Endothelial cell of umbilical vein (primary cell): ENCODE results near the gene NUDT2. TPM values are rescaled to one million over a fixed set of nuclear protein-coding genes. Genes with fewer than 3 reads are reported as not detected.

Source experiments
- BruUV-seq: library from RNA; stranded (reverse); fragments of 400-500 nt; replicated peaks from 2 replicates; lab custom pipeline; 2021; lab: Mats Ljungman, UMichigan
- CTCF ChIA-PET: fragments of 300-600, 350-600 bp; sonication (Branson Sonifier 250); formaldehyde crosslinking; loops from one replicate; lab custom pipeline; 2021; ENCODE audit warnings: antibody characterized with exemption, inconsistent platforms; lab: Charles Lee
- POLR2A ChIA-PET: fragments of 300-600, 350-600 bp; sonication (Branson Sonifier 250); formaldehyde crosslinking; loops from one replicate; lab custom pipeline; 2021; ENCODE audit warnings: antibody characterized with exemption, inconsistent platforms; lab: Charles Lee
- DNase-seq: peaks from one replicate; pipeline ENCODE4 v3.0.0-alpha.2; 2011; ENCODE audit warnings: low read depth, low spot score
- FAIRE-seq: peaks from 2 replicates; lab custom pipeline; 2011; peaks lifted over from hg19 to GRCh38; lab: Jason Lieb, UNC
- H2AFZ ChIP-seq: 2 replicates; pipeline ENCODE4 v1.6.0; 2012; ENCODE audit warnings: low read depth, low read length, control low read depth, inconsistent platforms
- H3K27ac ChIP-seq: 2 replicates; pipeline ENCODE4 v1.5.1; 2011; ENCODE audit warnings: low read depth, mild to moderate bottlenecking, control low read depth, low read length, moderate library complexity; ENCODE audit not compliant: insufficient read depth
- H3K27me3 ChIP-seq, 2 experiments: 2 replicates each; pipeline versions ENCODE4 v1.6.0 to v1.6.1; 2011; ENCODE audit warnings: low read length in 2 of 2, mixed read lengths in 1 of 2; ENCODE audit not compliant: control insufficient read depth in 2 of 2, insufficient read depth in 2 of 2
- H3K36me3 ChIP-seq, 2 experiments: 2 replicates in 1 of 2; 3 replicates in 1 of 2; pipeline ENCODE4 v1.5.1; 2011; ENCODE audit warnings: low read length in 2 of 2, mild to moderate bottlenecking in 1 of 2, moderate library complexity in 1 of 2; ENCODE audit not compliant: control insufficient read depth in 2 of 2, insufficient read depth in 2 of 2; ENCODE audit errors: extremely low read depth in 1 of 2
- H3K4me1 ChIP-seq: 3 replicates; pipeline ENCODE4 v1.5.1; 2011; ENCODE audit warnings: mild to moderate bottlenecking, low read length; ENCODE audit not compliant: control insufficient read depth, insufficient read depth; ENCODE audit errors: extremely low read depth
- H3K4me2 ChIP-seq: 2 replicates; pipeline ENCODE4 v1.6.1; 2011; ENCODE audit warnings: low read length, control low read depth, mixed read lengths; ENCODE audit not compliant: insufficient read depth
- H3K4me3 ChIP-seq, 3 experiments: fragments of 200-600 bp in 1 of 3; sonication (generic), shearing (Covaris generic) in 1 of 3; replicated peaks in 1 of 3; 2 replicates each; pipeline ENCODE4 v1.5.1; 2011 to 2016; ENCODE audit warnings: control low read depth in 3 of 3, low read length in 3 of 3, mild to moderate bottlenecking in 2 of 3, inconsistent platforms in 1 of 3, low read depth in 1 of 3, moderate library complexity in 1 of 3; ENCODE audit not compliant: insufficient read depth in 1 of 3
- H3K79me2 ChIP-seq: 2 replicates; pipeline ENCODE4 v1.6.0; 2012; ENCODE audit warnings: low read length, inconsistent platforms; ENCODE audit not compliant: control insufficient read depth, insufficient read depth
- H3K9ac ChIP-seq: replicated peaks from 2 replicates; pipeline ENCODE3; 2011; ENCODE audit warnings: low read length, control low read depth; ENCODE audit not compliant: insufficient read depth; ENCODE audit errors: extremely low read depth
- H3K9me1 ChIP-seq: replicated peaks from 3 replicates; pipeline ENCODE4 v1.6.0; 2011; ENCODE audit warnings: mild to moderate bottlenecking, low read length; ENCODE audit not compliant: control insufficient read depth, insufficient read depth; ENCODE audit errors: extremely low read depth
- H3K9me3 ChIP-seq: replicated peaks from 2 replicates; pipeline ENCODE4 v1.5.1; 2012; ENCODE audit warnings: low read length, inconsistent platforms; ENCODE audit not compliant: control insufficient read depth, insufficient read depth
- H4K20me1 ChIP-seq: replicated peaks from 2 replicates; pipeline ENCODE3; 2011; ENCODE audit warnings: mild to moderate bottlenecking, low read length; ENCODE audit not compliant: control insufficient read depth, insufficient read depth; ENCODE audit errors: extremely low read depth
- EZH2 ChIP-seq: IDR thresholded peaks from 2 replicates; pipeline ENCODE4 v1.6.1; 2012; ENCODE audit warnings: borderline replicate concordance, low read depth, mild to moderate bottlenecking, moderate library complexity, low read length, inconsistent platforms; ENCODE audit not compliant: severe bottlenecking
- FOS ChIP-seq: IDR thresholded peaks from 2 replicates; pipeline ENCODE4 v1.6.1; 2011; ENCODE audit warnings: mild to moderate bottlenecking, low read length, moderate library complexity, borderline replicate concordance; ENCODE audit not compliant: insufficient read depth
- GATA2 ChIP-seq: IDR thresholded peaks from 2 replicates; pipeline ENCODE4 v1.7.0; 2011; ENCODE audit warnings: low read depth, mild to moderate bottlenecking, moderate library complexity, mixed read lengths, low read length; ENCODE audit not compliant: insufficient read length, insufficient read depth
- MYC ChIP-seq: IDR thresholded peaks from one replicate; pipeline ENCODE4 v1.6.1; 2011; ENCODE audit warnings: mild to moderate bottlenecking, low read depth, low read length
- POLR2AphosphoS5 ChIP-seq: IDR thresholded peaks from 2 replicates; pipeline ENCODE4 v1.6.1; 2012; ENCODE audit warnings: low read depth, mild to moderate bottlenecking, control low read depth, low read length, moderate library complexity; ENCODE audit not compliant: insufficient read depth
- dilution Hi-C: fragments of 300-500 bp; cut with MboI; formaldehyde crosslinking; loops from one replicate; pipeline ENCODE4 v1.15.0; 2019; ENCODE audit warnings: low sequenced_read_pairs; ENCODE audit not compliant: extremely low pct_ligation_motif_present
- intact Hi-C: fragments of 100-400 bp; cut with micrococcal nuclease; formaldehyde crosslinking; loops from one replicate; pipeline ENCODE4 v1.10.0; 2022
- polyA plus RNA-seq, 4 experiments: library from polyadenylated mRNA; depleted of rRNA in 3 of 4; stranded (reverse) in 3 of 4; unstranded in 1 of 4; fragments of >200 nt; gene quantifications; 2 replicates each; pipeline versions ENCODE4 v1.2.1 to v1.2.3, GENCODE V29; 2011 to 2012; ENCODE audit warnings: missing spikeins in 1 of 4
- total RNA-seq: library from RNA; stranded (reverse); gene quantifications from 2 replicates; pipeline ENCODE4 v1.2.3, GENCODE V29; 2021
- TF ChIP-seq, protein P1 (sequence below), 2 donors: IDR thresholded peaks; 1 replicate in 1 of 2; 2 replicates in 1 of 2; pipeline ENCODE4 v1.5.1; 2011; ENCODE audit warnings: low read length in 2 of 2, mild to moderate bottlenecking in 2 of 2, moderate library complexity in 2 of 2, control low read depth in 1 of 2, inconsistent platforms in 1 of 2, low read depth in 1 of 2; ENCODE audit not compliant: insufficient read depth in 1 of 2; ENCODE audit errors: extremely low read depth in 1 of 2
- TF ChIP-seq, protein P2 (sequence below): IDR thresholded peaks from 2 replicates; pipeline ENCODE4 v1.6.1; 2011; ENCODE audit not compliant: insufficient read depth, insufficient read length

The NUDT2 gene
- total and polyA plus RNA-seq, 2 donors (not counting 3 experiments of a cell fraction or from before 2014, with no cell fraction given) = 25.1 to 45.2 TPM

DNA sequence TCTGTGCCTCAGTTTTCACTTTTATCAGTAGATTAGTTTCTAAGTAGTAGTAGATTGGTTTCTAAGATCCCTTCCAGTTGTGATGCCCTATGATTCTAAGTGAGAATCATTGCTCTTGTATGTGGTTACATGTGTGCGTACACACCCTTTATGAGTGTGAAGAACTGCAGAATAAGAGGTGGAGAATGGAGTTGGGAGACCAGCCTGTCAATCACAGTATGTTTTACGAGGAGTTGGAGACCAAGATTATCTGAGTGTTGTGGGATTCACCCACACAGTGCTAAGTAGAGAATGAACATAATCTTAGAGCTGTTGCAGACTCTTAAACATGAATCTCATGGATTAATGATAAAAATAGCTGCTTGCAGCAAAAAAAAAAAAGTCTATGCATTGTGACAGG is 37.9 kb upstream of the NUDT2 start:
- DNase-seq (no peak), FAIRE-seq (no peak)
- BruUV-seq = no TSS peak
- no peak for TF ChIP-seq FOS
- no peak for TF ChIP-seq EZH2
- TF ChIP-seq GATA2 = no peak
- TF ChIP-seq, protein P1, sequence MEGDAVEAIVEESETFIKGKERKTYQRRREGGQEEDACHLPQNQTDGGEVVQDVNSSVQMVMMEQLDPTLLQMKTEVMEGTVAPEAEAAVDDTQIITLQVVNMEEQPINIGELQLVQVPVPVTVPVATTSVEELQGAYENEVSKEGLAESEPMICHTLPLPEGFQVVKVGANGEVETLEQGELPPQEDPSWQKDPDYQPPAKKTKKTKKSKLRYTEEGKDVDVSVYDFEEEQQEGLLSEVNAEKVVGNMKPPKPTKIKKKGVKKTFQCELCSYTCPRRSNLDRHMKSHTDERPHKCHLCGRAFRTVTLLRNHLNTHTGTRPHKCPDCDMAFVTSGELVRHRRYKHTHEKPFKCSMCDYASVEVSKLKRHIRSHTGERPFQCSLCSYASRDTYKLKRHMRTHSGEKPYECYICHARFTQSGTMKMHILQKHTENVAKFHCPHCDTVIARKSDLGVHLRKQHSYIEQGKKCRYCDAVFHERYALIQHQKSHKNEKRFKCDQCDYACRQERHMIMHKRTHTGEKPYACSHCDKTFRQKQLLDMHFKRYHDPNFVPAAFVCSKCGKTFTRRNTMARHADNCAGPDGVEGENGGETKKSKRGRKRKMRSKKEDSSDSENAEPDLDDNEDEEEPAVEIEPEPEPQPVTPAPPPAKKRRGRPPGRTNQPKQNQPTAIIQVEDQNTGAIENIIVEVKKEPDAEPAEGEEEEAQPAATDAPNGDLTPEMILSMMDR (IDR thresholded peaks at IDR 0.05; ENCODE audit: extremely low read depth in 1 of 2, insufficient read depth in 1 of 2, low read depth in 1 of 2, low read length in 2 of 2) = no peak
- TF ChIP-seq, protein P2, sequence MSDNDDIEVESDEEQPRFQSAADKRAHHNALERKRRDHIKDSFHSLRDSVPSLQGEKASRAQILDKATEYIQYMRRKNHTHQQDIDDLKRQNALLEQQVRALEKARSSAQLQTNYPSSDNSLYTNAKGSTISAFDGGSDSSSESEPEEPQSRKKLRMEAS = no peak
- TF ChIP-seq POLR2AphosphoS5 = no peak
- no peak for TF ChIP-seq MYC
- Histone ChIP-seq H3K27me3 (no peaks in the 10 kb centered on the region), H3K27ac (no peak overlapping the region), H3K4me1 (peaks cover 7% of the 10 kb centered on the region), H3K4me3 (no peak overlapping the region), H3K9me3 (no peaks in the 10 kb centered on the region), H3K9ac (no peak overlapping the region), H3K4me2 (no peak overlapping the region), H2AFZ (no peak overlapping the region), H4K20me1 (no peaks in the 10 kb centered on the region), H3K9me1 (no peaks in the 10 kb centered on the region), H3K36me3 (no peaks in the 10 kb centered on the region), H3K79me2 (no peaks in the 10 kb centered on the region)
- ChIA-PET POLR2A (no interaction called here), CTCF (interaction anchor here (0.8 to 1.8 kb wide), 3 partner anchors 9 to 36 kb away, joined by 3 to 6 read pairs (median 5); no protein-coding TSS in a partner anchor)
- dilution Hi-C loops = no loop called here
- intact Hi-C loops = no loop called here
